Esophagus muscularis mucosa (tissue), 4 donors: ENCODE measurements around the gene RFPL3. TPM values are rescaled to one million over a fixed set of nuclear protein-coding genes. Genes with fewer than 3 reads are reported as not detected.
A peak's percentile ranks its signal among the peaks of the same experiment; 100 is the strongest.

ENCODE experiments used
- DNase-seq: peaks from one replicate; pipeline ENCODE4 v3.0.0-alpha.2; 2017; ENCODE audit errors: extremely low spot score
- H3K27ac ChIP-seq, 4 donors: fragments of 200-600 bp; sonication (generic); replicated peaks in 1 of 4; 1 replicate in 3 of 4; 2 replicates in 1 of 4; pipeline ENCODE4 v1.5.1; 2016 to 2019; ENCODE audit warnings: mild to moderate bottlenecking in 1 of 4
- H3K27me3 ChIP-seq, 4 donors: fragments of 200-600 bp; sonication (generic); one replicate each; pipeline versions ENCODE4 v1.5.1 to v1.6.0; 2016 to 2019
- H3K36me3 ChIP-seq, 4 donors: fragments of 200-600 bp; sonication (generic); one replicate each; pipeline ENCODE4 v1.5.1; 2016 to 2019
- H3K4me1 ChIP-seq, 4 donors: fragments of 200-600 bp; sonication (generic); one replicate each; pipeline ENCODE4 v1.5.1; 2016 to 2019
- H3K4me3 ChIP-seq, 4 donors: fragments of 200-600 bp; sonication (generic); 1 replicate in 2 of 4; 2 replicates in 2 of 4; pipeline ENCODE4 v1.5.1; 2016 to 2019; ENCODE audit warnings: mild to moderate bottlenecking in 4 of 4, moderate library complexity in 1 of 4
- H3K9me3 ChIP-seq, 4 donors: fragments of 200-600 bp; sonication (generic); 1 replicate in 3 of 4; 2 replicates in 1 of 4; pipeline ENCODE4 v1.5.1; 2016 to 2019
- EP300 ChIP-seq: sonication (generic); formaldehyde crosslinking; IDR thresholded peaks from one replicate; pipeline ENCODE4 v1.6.1; 2017; ENCODE audit warnings: antibody characterized with exemption
- POLR2A ChIP-seq: fragments of 450-650 bp; IDR thresholded peaks from one replicate; pipeline ENCODE4 v1.6.1; 2017; ENCODE audit warnings: antibody characterized with exemption, moderate library complexity, mild to moderate bottlenecking, low read depth
- POLR2AphosphoS5 ChIP-seq, 2 donors: sonication (generic); formaldehyde crosslinking; IDR thresholded peaks; one replicate each; pipeline ENCODE4 v1.6.1; 2017; ENCODE audit warnings: antibody characterized with exemption in 2 of 2
- WGBS: methylation state at CpG from one replicate; pipeline ENCODE4 v1.1.5; 2018; 5-methylcytosine and 5-hydroxymethylcytosine counted together
- intact Hi-C: fragments of 100-400 bp; cut with DNase I; formaldehyde crosslinking; loops from one replicate; pipeline ENCODE4 v1.15.1; 2023
- total RNA-seq, 4 donors: library from RNA; depleted of rRNA; stranded (reverse); fragments of >200 nt; gene quantifications; one replicate each; pipeline versions ENCODE4 v1.1.0 to v1.2.1, GENCODE V29; 2016
- TF ChIP-seq, protein P1 (sequence below), 3 experiments: fragments of 200-600 bp in 2 of 3; fragments of 450-650 bp in 1 of 3; sonication (generic) in 2 of 3; IDR thresholded peaks; one replicate each; pipeline ENCODE4 v1.5.1; 2017 to 2019; ENCODE audit warnings: antibody characterized with exemption in 3 of 3, mild to moderate bottlenecking in 2 of 3, moderate library complexity in 1 of 3

Gene RFPL3
- total RNA-seq, 4 donors from 2014 or later = not detected

DNA sequence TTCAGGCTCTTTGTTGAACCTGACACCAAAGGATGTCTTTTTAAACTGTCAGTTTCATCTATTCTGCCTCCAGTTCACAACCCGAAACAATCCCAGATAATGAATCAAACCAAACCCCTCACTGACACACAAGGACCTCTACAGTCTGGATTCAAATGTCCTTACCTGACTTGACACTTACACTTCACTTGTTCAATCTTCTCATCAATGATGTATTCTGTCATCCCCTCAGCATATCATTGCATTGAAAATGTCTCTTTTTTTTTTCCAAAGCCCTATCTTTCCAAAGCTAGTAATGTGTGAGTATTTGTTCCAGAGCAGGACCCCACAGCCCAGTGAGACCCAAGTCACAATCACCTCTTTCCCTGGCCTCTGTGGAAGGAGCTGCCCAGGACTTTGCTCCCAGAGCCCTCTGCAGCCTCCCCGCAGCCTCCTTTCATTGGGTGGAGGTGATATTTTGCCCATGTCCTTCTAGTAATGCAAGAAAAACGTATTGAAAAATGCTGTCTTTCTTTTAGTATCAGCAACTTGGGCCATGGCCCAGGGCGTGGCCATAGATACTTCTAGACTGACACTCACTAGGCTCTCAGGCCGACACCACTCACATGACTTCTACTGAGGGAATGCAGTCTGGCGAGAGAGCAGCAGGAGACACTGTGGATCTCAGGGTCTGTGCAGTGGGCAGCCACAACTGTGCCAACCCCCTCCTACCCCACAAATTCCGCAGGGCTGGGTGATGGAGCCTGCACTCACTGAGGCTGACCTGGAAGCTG lies 18.2 kb downstream of the RFPL3 start:
- intact Hi-C loops = no loop called here
- WGBS = 83% methylated on average over 4 of the region's 7 CpGs
- H3K4me3 ChIP-seq = no peak overlapping the region
- TF ChIP-seq POLR2AphosphoS5 (IDR thresholded peaks at IDR 0.05) (no peak), EP300 (no peak), POLR2A (no peak)
- TF ChIP-seq, protein P1, sequence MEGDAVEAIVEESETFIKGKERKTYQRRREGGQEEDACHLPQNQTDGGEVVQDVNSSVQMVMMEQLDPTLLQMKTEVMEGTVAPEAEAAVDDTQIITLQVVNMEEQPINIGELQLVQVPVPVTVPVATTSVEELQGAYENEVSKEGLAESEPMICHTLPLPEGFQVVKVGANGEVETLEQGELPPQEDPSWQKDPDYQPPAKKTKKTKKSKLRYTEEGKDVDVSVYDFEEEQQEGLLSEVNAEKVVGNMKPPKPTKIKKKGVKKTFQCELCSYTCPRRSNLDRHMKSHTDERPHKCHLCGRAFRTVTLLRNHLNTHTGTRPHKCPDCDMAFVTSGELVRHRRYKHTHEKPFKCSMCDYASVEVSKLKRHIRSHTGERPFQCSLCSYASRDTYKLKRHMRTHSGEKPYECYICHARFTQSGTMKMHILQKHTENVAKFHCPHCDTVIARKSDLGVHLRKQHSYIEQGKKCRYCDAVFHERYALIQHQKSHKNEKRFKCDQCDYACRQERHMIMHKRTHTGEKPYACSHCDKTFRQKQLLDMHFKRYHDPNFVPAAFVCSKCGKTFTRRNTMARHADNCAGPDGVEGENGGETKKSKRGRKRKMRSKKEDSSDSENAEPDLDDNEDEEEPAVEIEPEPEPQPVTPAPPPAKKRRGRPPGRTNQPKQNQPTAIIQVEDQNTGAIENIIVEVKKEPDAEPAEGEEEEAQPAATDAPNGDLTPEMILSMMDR (IDR thresholded peaks at IDR 0.05) = no peak
- H3K36me3 ChIP-seq = no peaks in the 10 kb centered on the region
- no peak for DNase-seq
- H3K9me3 ChIP-seq = no peaks in the 10 kb centered on the region
- H3K4me1 ChIP-seq = no peaks in the 10 kb centered on the region
- no peak overlapping the region for H3K27ac ChIP-seq
- peaks cover 0 to 5% (median 0%) of the 10 kb centered on the region in 4 donors for H3K27me3 ChIP-seq

DNA sequence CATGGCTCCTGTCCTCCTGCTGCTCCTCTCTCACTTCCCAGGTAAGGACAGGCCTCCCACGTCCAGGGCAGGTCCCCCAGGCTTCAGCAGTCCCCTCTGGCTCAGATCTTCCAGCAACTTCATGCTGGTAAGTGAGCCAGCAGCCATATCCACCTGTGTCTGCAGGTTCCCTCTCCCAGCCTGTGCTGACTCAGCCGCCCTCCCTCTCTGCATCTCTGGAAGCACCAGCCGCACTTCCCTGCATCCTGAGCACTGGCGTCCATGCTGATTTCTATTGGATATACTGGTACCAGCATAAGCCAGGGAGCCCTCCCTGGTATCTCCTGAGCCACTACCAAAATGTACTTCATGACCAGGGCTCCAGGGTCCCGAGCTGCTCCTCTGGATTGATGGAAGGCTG lies 19.0 kb downstream of the RFPL3 start:
- Histone ChIP-seq H3K9me3 (no peaks in the 10 kb centered on the region), H3K27ac (no peak overlapping the region), H3K4me3 (no peak overlapping the region), H3K36me3 (no peaks in the 10 kb centered on the region), H3K4me1 (no peaks in the 10 kb centered on the region), H3K27me3 (peaks cover 0 to 5% (median 0%) of the 10 kb centered on the region in 4 donors)
- intact Hi-C loops = no loop called here
- 59% methylated on average over 5 of the region's 5 CpGs for WGBS
- DNase-seq = no peak
- no peak for TF ChIP-seq POLR2AphosphoS5 (IDR thresholded peaks at IDR 0.05)
- TF ChIP-seq, protein P1 (IDR thresholded peaks at IDR 0.05) = no peak
- no peak for TF ChIP-seq POLR2A
- no peak for TF ChIP-seq EP300

DNA sequence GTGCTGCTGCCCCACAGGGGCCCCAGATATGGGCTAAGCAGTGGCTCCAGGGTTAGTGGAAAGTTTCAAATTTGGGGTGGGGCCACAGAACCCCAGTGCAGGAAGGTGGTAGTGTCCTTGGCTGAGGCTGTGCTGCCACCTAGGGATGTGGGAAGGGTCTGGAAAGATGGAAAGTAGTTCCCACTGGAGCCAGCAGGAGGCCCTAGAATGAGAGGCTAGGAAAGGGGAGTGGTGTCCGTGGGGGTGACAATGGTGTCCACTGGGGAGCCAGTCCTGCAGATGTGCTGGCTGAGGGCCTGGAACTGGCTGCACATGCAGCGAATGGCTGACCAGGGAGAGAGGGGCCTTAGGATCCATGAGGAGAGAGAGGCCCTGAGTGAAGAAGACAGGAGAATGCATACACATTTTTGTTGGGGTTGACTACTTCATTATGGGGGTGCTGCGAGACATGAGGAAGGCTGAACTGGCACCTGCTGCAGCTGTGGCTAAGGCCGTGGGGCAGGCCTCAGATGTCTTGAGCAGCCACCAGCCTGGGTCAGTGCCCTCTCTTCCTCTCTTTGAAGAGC lies 21.1 kb downstream of the RFPL3 start:
- no peak overlapping the region for H3K4me3 ChIP-seq
- peaks cover 0 to 5% (median 0%) of the 10 kb centered on the region in 4 donors for H3K27me3 ChIP-seq
- no peak for TF ChIP-seq EP300
- TF ChIP-seq, protein P1 (IDR thresholded peaks at IDR 0.05) = peak in 1 of 3 experiments; percentile 28
- no peaks in the 10 kb centered on the region for H3K4me1 ChIP-seq
- no peaks in the 10 kb centered on the region for H3K9me3 ChIP-seq
- no peaks in the 10 kb centered on the region for H3K36me3 ChIP-seq
- intact Hi-C loops = no loop called here
- DNase-seq = no peak
- 61% methylated on average over 3 of the region's 4 CpGs for WGBS
- H3K27ac ChIP-seq = no peak overlapping the region

DNA sequence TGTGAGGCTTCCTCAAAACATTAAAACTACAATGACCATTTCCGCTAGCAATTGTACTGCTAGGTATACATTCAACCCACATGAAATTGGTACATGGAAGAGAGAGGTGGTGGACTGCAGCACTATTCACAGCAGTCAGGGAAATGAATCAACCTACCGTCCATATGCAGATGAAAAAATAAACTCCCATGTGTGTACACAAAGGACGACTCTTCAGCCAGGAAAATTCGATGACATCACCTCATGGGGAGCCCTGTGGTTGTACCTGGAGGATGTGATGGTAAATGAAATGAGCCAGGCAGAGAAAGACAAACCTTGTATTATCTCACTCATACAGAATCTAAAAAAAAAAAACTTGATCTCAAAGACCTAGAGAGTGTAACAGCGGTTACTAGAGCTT lies 23.3 kb downstream of the RFPL3 start:
- H3K27me3 ChIP-seq = peaks cover 0 to 5% (median 0%) of the 10 kb centered on the region in 4 donors
- H3K36me3 ChIP-seq = peaks cover 4 to 9% (median 6%) of the 10 kb centered on the region in 4 donors
- intact Hi-C loops = no loop called here
- H3K4me1 ChIP-seq = no peaks in the 10 kb centered on the region
- 55% methylated on average over 5 of the region's 5 CpGs for WGBS
- no peak for DNase-seq
- no peaks in the 10 kb centered on the region for H3K9me3 ChIP-seq
- no peak for TF ChIP-seq EP300
- TF ChIP-seq POLR2AphosphoS5 (IDR thresholded peaks at IDR 0.05) = no peak
- no peak for TF ChIP-seq POLR2A
- TF ChIP-seq, protein P1 (IDR thresholded peaks at IDR 0.05) = no peak
- no peak overlapping the region for H3K27ac ChIP-seq
- H3K4me3 ChIP-seq = no peak overlapping the region
